ENCODE data around the gene MARCHF5. TPM values are rescaled to one million over a fixed set of nuclear protein-coding genes. Genes with fewer than 3 reads are reported as not detected.

MARCHF5 gene
- total RNA-seq: 10 to 100 TPM; 21.3 to 24.3 TPM

- peaks cover 11% of the 10 kb centered on the region for H3K36me3 Mint-ChIP-seq (ENCODE audit: low read depth)
- H3K27ac Mint-ChIP-seq: peak within 1 kb of the TSS; percentile 84
- peaks cover 29% of the 10 kb centered on the region for H3K4me1 Mint-ChIP-seq (ENCODE audit: low read depth)
- ChIA-PET CTCF (interaction anchor here (1.0 to 5.7 kb wide), 19 partner anchors 13 to 350 kb away, joined by 3 to 66 read pairs (median 4); partner anchors contain the start of gene IDE), POLR2A (interaction anchor here (0.8 to 2.4 kb wide), 15 partner anchors 9 to 493 kb away, joined by 3 to 12 read pairs (median 4); partner anchors contain the start of genes BTAF1 and TNKS2)
- H3K4me3 Mint-ChIP-seq: peak within 1 kb of the TSS; percentile 94
- ATAC-seq: peak; percentile 99
- no peaks in the 10 kb centered on the region for H3K9me3 Mint-ChIP-seq (ENCODE audit: insufficient read depth)
- no peaks in the 10 kb centered on the region for H3K27me3 Mint-ChIP-seq (ENCODE audit: low read depth)
- peak; percentile 95 for DNase-seq
Observed at GRCh38 chr10:92290837-92291615, at the start of gene MARCHF5, which contains the start of gene CPEB3. MARCHF5 (plus strand) TSS chr10:92291167; CDS start chr10:92291495, 328 bp downstream. CPEB3 (minus strand) TSS chr10:92291078; CDS start chr10:92240350, 50,728 bp downstream.

GRCh38 chr10:92241501-92241900 is 49.5 kb upstream of the MARCHF5 start:
- Mint-ChIP-seq H3K27ac (no peak overlapping the region), H3K36me3 (ENCODE audit: low read depth) (peaks cover 17% of the 10 kb centered on the region), H3K4me3 (no peak overlapping the region), H3K27me3 (ENCODE audit: low read depth) (peaks cover 4% of the 10 kb centered on the region), H3K4me1 (ENCODE audit: low read depth) (peaks cover 27% of the 10 kb centered on the region), H3K9me3 (ENCODE audit: insufficient read depth) (no peaks in the 10 kb centered on the region)
- DNase-seq (no peak), ATAC-seq (no peak)
- CTCF ChIA-PET: no interaction called here
- POLR2A ChIA-PET: no interaction called here

GRCh38 chr10:92242380-92242779 is 48.6 kb upstream of the MARCHF5 start:
- Mint-ChIP-seq H3K27ac (no peak overlapping the region), H3K4me3 (no peak overlapping the region), H3K36me3 (ENCODE audit: low read depth) (peaks cover 13% of the 10 kb centered on the region), H3K27me3 (ENCODE audit: low read depth) (peaks cover 4% of the 10 kb centered on the region), H3K9me3 (ENCODE audit: insufficient read depth) (no peaks in the 10 kb centered on the region), H3K4me1 (ENCODE audit: low read depth) (peaks cover 27% of the 10 kb centered on the region)
- ChIA-PET CTCF (no interaction called here), POLR2A (no interaction called here)
- DNase-seq (no peak), ATAC-seq (no peak)

GRCh38 chr10:92242910-92243671 is 47.9 kb upstream of the MARCHF5 start:
- Mint-ChIP-seq H3K27me3 (ENCODE audit: low read depth) (peaks cover 4% of the 10 kb centered on the region), H3K4me3 (peak overlapping the region; percentile 40), H3K4me1 (ENCODE audit: low read depth) (peaks cover 27% of the 10 kb centered on the region), H3K27ac (no peak overlapping the region), H3K36me3 (ENCODE audit: low read depth) (peaks cover 13% of the 10 kb centered on the region), H3K9me3 (ENCODE audit: insufficient read depth) (no peaks in the 10 kb centered on the region)
- DNase-seq (peak; percentile 53), ATAC-seq (peak; percentile 33)
- CTCF ChIA-PET: interaction anchor here (2.2 kb wide), 1 partner anchor 48 kb away, joined by 11 read pairs; the partner anchor contains the start of genes CPEB3 and MARCHF5
- POLR2A ChIA-PET: interaction anchor here (1.2 kb wide), 1 partner anchor 48 kb away, joined by 3 read pairs; the partner anchor contains the start of genes CPEB3 and MARCHF5

- no peak overlapping the region for H3K27ac Mint-ChIP-seq
- POLR2A ChIA-PET: no interaction called here
- no peak for DNase-seq
- H3K4me3 Mint-ChIP-seq: no peak overlapping the region
- H3K9me3 Mint-ChIP-seq (ENCODE audit: insufficient read depth): no peaks in the 10 kb centered on the region
- peaks cover 3% of the 10 kb centered on the region for H3K36me3 Mint-ChIP-seq (ENCODE audit: low read depth)
- H3K4me1 Mint-ChIP-seq (ENCODE audit: low read depth): peaks cover 20% of the 10 kb centered on the region
- peaks cover 2% of the 10 kb centered on the region for H3K27me3 Mint-ChIP-seq (ENCODE audit: low read depth)
- ATAC-seq: no peak
- CTCF ChIA-PET: interaction anchor here (2.2 kb wide), 1 partner anchor 46 kb away, joined by 11 read pairs; the partner anchor contains the start of genes CPEB3 and MARCHF5
Observed at GRCh38 chr10:92244796-92245195, 46.2 kb upstream of the MARCHF5 start.

GRCh38 chr10:92248566-92248965 is 42.4 kb upstream of the MARCHF5 start:
- ATAC-seq (no peak), DNase-seq (no peak)
- ChIA-PET POLR2A (no interaction called here), CTCF (interaction anchor here (1.2 kb wide), 1 partner anchor 43 kb away, joined by 3 read pairs; the partner anchor contains the start of genes CPEB3 and MARCHF5)
- Mint-ChIP-seq H3K36me3 (ENCODE audit: low read depth) (no peaks in the 10 kb centered on the region), H3K4me3 (no peak overlapping the region), H3K4me1 (ENCODE audit: low read depth) (no peaks in the 10 kb centered on the region), H3K27me3 (ENCODE audit: low read depth) (no peaks in the 10 kb centered on the region), H3K27ac (no peak overlapping the region), H3K9me3 (ENCODE audit: insufficient read depth) (no peaks in the 10 kb centered on the region)

- Mint-ChIP-seq H3K4me3 (no peak overlapping the region), H3K4me1 (ENCODE audit: low read depth) (peaks cover 3% of the 10 kb centered on the region), H3K27ac (no peak overlapping the region), H3K36me3 (ENCODE audit: low read depth) (no peaks in the 10 kb centered on the region), H3K27me3 (ENCODE audit: low read depth) (no peaks in the 10 kb centered on the region), H3K9me3 (ENCODE audit: insufficient read depth) (no peaks in the 10 kb centered on the region)
- CTCF ChIA-PET: interaction anchor here (1.0 kb wide), 1 partner anchor 9 kb away, joined by 3 read pairs; no protein-coding TSS in a partner anchor
- POLR2A ChIA-PET: no interaction called here
- DNase-seq (no peak), ATAC-seq (no peak)
Observed at GRCh38 chr10:92263396-92263795, 27.6 kb upstream of the MARCHF5 start.

GRCh38 chr10:92264249-92264648 is 26.7 kb upstream of the MARCHF5 start:
- ChIA-PET CTCF (interaction anchor here (1.0 kb wide), 1 partner anchor 10 kb away, joined by 3 read pairs; no protein-coding TSS in a partner anchor), POLR2A (interaction anchor here (0.7 kb wide), 1 partner anchor 87 kb away, joined by 3 read pairs; no protein-coding TSS in a partner anchor)

GRCh38 chr10:92265687-92266258 is 25.2 kb upstream of the MARCHF5 start:
- Mint-ChIP-seq H3K36me3 (ENCODE audit: low read depth) (peaks cover 2% of the 10 kb centered on the region), H3K4me1 (ENCODE audit: low read depth) (peaks cover 3% of the 10 kb centered on the region), H3K4me3 (no peak overlapping the region), H3K9me3 (ENCODE audit: insufficient read depth) (no peaks in the 10 kb centered on the region), H3K27ac (no peak overlapping the region), H3K27me3 (ENCODE audit: low read depth) (no peaks in the 10 kb centered on the region)
- DNase-seq: no peak
- ATAC-seq: no peak
- ChIA-PET POLR2A (no interaction called here), CTCF (interaction anchor here (1.2 to 1.3 kb wide), 2 partner anchors 9 to 26 kb away, joined by 3 read pairs; no protein-coding TSS in a partner anchor)

More at GRCh38 chr10:92264249-92264648, 26.7 kb upstream of the MARCHF5 start:
- Mint-ChIP-seq H3K36me3 (ENCODE audit: low read depth) (no peaks in the 10 kb centered on the region), H3K27me3 (ENCODE audit: low read depth) (no peaks in the 10 kb centered on the region), H3K27ac (no peak overlapping the region), H3K4me1 (ENCODE audit: low read depth) (peaks cover 3% of the 10 kb centered on the region), H3K9me3 (ENCODE audit: insufficient read depth) (no peaks in the 10 kb centered on the region), H3K4me3 (no peak overlapping the region)
- DNase-seq: no peak
- ATAC-seq: no peak

GRCh38 chr10:92267343-92267742 is 23.6 kb upstream of the MARCHF5 start:
- DNase-seq (no peak), ATAC-seq (no peak)
- Mint-ChIP-seq H3K27me3 (ENCODE audit: low read depth) (no peaks in the 10 kb centered on the region), H3K4me3 (no peak overlapping the region), H3K4me1 (ENCODE audit: low read depth) (peaks cover 3% of the 10 kb centered on the region), H3K36me3 (ENCODE audit: low read depth) (peaks cover 2% of the 10 kb centered on the region), H3K27ac (no peak overlapping the region), H3K9me3 (ENCODE audit: insufficient read depth) (no peaks in the 10 kb centered on the region)
- CTCF ChIA-PET: no interaction called here
- POLR2A ChIA-PET: interaction anchor here (1.5 kb wide), 1 partner anchor 24 kb away, joined by 3 read pairs; no protein-coding TSS in a partner anchor

GRCh38 chr10:92268748-92269147 is 22.2 kb upstream of the MARCHF5 start:
- Mint-ChIP-seq H3K36me3 (ENCODE audit: low read depth) (peaks cover 2% of the 10 kb centered on the region), H3K27me3 (ENCODE audit: low read depth) (no peaks in the 10 kb centered on the region), H3K27ac (no peak overlapping the region), H3K4me3 (no peak overlapping the region), H3K4me1 (ENCODE audit: low read depth) (peaks cover 3% of the 10 kb centered on the region), H3K9me3 (ENCODE audit: insufficient read depth) (no peaks in the 10 kb centered on the region)
- ATAC-seq: no peak
- CTCF ChIA-PET: no interaction called here
- POLR2A ChIA-PET: no interaction called here
- no peak for DNase-seq
